Measurements from ENCODE around the gene UBE2J2.

GRCh38 chr1:1284221-1285101, 10.8 kb upstream of the UBE2J2 start:
- TF ChIP-seq, protein P1, sequence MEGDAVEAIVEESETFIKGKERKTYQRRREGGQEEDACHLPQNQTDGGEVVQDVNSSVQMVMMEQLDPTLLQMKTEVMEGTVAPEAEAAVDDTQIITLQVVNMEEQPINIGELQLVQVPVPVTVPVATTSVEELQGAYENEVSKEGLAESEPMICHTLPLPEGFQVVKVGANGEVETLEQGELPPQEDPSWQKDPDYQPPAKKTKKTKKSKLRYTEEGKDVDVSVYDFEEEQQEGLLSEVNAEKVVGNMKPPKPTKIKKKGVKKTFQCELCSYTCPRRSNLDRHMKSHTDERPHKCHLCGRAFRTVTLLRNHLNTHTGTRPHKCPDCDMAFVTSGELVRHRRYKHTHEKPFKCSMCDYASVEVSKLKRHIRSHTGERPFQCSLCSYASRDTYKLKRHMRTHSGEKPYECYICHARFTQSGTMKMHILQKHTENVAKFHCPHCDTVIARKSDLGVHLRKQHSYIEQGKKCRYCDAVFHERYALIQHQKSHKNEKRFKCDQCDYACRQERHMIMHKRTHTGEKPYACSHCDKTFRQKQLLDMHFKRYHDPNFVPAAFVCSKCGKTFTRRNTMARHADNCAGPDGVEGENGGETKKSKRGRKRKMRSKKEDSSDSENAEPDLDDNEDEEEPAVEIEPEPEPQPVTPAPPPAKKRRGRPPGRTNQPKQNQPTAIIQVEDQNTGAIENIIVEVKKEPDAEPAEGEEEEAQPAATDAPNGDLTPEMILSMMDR (IDR thresholded peaks at IDR 0.05), result no peak
- TF ChIP-seq POLR2A (IDR thresholded peaks at IDR 0.05), result no peak
- no peak for TF ChIP-seq POLR2AphosphoS5 (IDR thresholded peaks at IDR 0.05)
- no peak for TF ChIP-seq EP300 (IDR thresholded peaks at IDR 0.05)
